Cerebellar nuclear complex (tissue), 1 donor: Measurements from ENCODE around the gene HK3.

Experiments
- DNase-seq, 2 experiments: peaks; one replicate each; lab custom pipeline; 2025; lab: John Stamatoyannopoulos, UW

Gene HK3

GRCh38 chr5:176849611-176850227, 49.4 kb downstream of the HK3 start:
- no peak for DNase-seq

GRCh38 chr5:176848651-176849050, 50.5 kb downstream of the HK3 start:
- DNase-seq: no peak

- DNase-seq: no peak
Observed at GRCh38 chr5:176847726-176848290, 51.3 kb downstream of the HK3 start.

- no peak for DNase-seq
Observed at GRCh38 chr5:176847148-176847547, 52.0 kb downstream of the HK3 start.

GRCh38 chr5:176846335-176847140, 52.6 kb downstream of the HK3 start:
- no peak for DNase-seq

GRCh38 chr5:176845392-176845713, 53.8 kb downstream of the HK3 start:
- DNase-seq: no peak

GRCh38 chr5:176844706-176845391, 54.3 kb downstream of the HK3 start:
- DNase-seq: no peak

GRCh38 chr5:176844281-176844680, 54.9 kb downstream of the HK3 start:
- DNase-seq: no peak

GRCh38 chr5:176843673-176844072, 55.5 kb downstream of the HK3 start:
- DNase-seq: no peak

GRCh38 chr5:176837707-176838115, 61.4 kb downstream of the HK3 start:
- no peak for DNase-seq

GRCh38 chr5:176836811-176837706, 62.1 kb downstream of the HK3 start:
- DNase-seq: peak; percentile 93 to 94

GRCh38 chr5:176835918-176836317, 63.2 kb downstream of the HK3 start:
- no peak for DNase-seq

GRCh38 chr5:176833286-176833685, 65.9 kb downstream of the HK3 start:
- DNase-seq: no peak

- DNase-seq: no peak
Observed at GRCh38 chr5:176832162-176832561, 67.0 kb downstream of the HK3 start.

- DNase-seq: no peak
Observed at GRCh38 chr5:176831425-176831824, 67.7 kb downstream of the HK3 start.

- DNase-seq: no peak
Observed at GRCh38 chr5:176830995-176831423, 68.1 kb downstream of the HK3 start.
